Measurements from ENCODE around the gene LEUTX.

DNA sequence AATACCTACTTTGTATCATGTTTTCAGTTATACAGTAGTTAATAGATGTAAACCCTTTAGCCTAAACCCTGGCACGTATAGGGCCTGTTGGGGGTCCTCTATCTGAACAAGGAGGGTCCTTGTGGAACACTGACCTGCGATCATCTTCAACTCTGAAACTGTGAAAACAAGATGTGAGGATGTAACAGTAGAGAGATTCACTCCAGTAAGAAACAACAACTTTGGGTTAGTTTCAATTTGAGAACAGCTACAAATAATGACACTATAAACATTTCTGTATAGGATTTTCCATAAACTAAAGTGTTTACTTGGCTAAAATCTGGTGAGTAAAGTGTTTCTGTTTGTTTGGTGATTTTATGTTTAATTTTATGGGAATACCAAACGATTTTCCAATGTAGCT, 43.0 kb upstream of the LEUTX start:
- TF ChIP-seq JUND (IDR thresholded peaks at IDR 0.05), result no peak
- TF ChIP-seq RAD21 (IDR thresholded peaks at IDR 0.05; ENCODE audit: low read length), result no peak
- TF ChIP-seq, protein P1, sequence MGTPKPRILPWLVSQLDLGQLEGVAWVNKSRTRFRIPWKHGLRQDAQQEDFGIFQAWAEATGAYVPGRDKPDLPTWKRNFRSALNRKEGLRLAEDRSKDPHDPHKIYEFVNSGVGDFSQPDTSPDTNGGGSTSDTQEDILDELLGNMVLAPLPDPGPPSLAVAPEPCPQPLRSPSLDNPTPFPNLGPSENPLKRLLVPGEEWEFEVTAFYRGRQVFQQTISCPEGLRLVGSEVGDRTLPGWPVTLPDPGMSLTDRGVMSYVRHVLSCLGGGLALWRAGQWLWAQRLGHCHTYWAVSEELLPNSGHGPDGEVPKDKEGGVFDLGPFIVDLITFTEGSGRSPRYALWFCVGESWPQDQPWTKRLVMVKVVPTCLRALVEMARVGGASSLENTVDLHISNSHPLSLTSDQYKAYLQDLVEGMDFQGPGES (IDR thresholded peaks at IDR 0.05; ENCODE audit: low read depth, low read length), result no peak
- TF ChIP-seq, protein P2, sequence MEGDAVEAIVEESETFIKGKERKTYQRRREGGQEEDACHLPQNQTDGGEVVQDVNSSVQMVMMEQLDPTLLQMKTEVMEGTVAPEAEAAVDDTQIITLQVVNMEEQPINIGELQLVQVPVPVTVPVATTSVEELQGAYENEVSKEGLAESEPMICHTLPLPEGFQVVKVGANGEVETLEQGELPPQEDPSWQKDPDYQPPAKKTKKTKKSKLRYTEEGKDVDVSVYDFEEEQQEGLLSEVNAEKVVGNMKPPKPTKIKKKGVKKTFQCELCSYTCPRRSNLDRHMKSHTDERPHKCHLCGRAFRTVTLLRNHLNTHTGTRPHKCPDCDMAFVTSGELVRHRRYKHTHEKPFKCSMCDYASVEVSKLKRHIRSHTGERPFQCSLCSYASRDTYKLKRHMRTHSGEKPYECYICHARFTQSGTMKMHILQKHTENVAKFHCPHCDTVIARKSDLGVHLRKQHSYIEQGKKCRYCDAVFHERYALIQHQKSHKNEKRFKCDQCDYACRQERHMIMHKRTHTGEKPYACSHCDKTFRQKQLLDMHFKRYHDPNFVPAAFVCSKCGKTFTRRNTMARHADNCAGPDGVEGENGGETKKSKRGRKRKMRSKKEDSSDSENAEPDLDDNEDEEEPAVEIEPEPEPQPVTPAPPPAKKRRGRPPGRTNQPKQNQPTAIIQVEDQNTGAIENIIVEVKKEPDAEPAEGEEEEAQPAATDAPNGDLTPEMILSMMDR (IDR thresholded peaks at IDR 0.05), result no peak
- TF ChIP-seq, protein P3, sequence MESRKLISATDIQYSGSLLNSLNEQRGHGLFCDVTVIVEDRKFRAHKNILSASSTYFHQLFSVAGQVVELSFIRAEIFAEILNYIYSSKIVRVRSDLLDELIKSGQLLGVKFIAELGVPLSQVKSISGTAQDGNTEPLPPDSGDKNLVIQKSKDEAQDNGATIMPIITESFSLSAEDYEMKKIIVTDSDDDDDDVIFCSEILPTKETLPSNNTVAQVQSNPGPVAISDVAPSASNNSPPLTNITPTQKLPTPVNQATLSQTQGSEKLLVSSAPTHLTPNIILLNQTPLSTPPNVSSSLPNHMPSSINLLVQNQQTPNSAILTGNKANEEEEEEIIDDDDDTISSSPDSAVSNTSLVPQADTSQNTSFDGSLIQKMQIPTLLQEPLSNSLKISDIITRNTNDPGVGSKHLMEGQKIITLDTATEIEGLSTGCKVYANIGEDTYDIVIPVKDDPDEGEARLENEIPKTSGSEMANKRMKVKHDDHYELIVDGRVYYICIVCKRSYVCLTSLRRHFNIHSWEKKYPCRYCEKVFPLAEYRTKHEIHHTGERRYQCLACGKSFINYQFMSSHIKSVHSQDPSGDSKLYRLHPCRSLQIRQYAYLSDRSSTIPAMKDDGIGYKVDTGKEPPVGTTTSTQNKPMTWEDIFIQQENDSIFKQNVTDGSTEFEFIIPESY (IDR thresholded peaks at IDR 0.05; ENCODE audit: borderline replicate concordance, low read depth), result no peak
- no peak for TF ChIP-seq GABPA (IDR thresholded peaks at IDR 0.05; ENCODE audit: low read depth)
- no peak for TF ChIP-seq EP300 (IDR thresholded peaks at IDR 0.05; ENCODE audit: borderline replicate concordance in 1 of 2, low read depth in 1 of 2, low read length in 1 of 2)
- no peak for TF ChIP-seq RFX5 (IDR thresholded peaks at IDR 0.05; ENCODE audit: low read length)
- no peak for TF ChIP-seq NFIC (IDR thresholded peaks at IDR 0.05; ENCODE audit: borderline replicate concordance)
- TF ChIP-seq, protein P4, sequence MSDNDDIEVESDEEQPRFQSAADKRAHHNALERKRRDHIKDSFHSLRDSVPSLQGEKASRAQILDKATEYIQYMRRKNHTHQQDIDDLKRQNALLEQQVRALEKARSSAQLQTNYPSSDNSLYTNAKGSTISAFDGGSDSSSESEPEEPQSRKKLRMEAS (IDR thresholded peaks at IDR 0.05; ENCODE audit: low read depth), result no peak
- no peak for TF ChIP-seq EZH2phosphoT487 (IDR thresholded peaks at IDR 0.05; ENCODE audit: borderline replicate concordance, low read depth)
- TF ChIP-seq, protein P5, sequence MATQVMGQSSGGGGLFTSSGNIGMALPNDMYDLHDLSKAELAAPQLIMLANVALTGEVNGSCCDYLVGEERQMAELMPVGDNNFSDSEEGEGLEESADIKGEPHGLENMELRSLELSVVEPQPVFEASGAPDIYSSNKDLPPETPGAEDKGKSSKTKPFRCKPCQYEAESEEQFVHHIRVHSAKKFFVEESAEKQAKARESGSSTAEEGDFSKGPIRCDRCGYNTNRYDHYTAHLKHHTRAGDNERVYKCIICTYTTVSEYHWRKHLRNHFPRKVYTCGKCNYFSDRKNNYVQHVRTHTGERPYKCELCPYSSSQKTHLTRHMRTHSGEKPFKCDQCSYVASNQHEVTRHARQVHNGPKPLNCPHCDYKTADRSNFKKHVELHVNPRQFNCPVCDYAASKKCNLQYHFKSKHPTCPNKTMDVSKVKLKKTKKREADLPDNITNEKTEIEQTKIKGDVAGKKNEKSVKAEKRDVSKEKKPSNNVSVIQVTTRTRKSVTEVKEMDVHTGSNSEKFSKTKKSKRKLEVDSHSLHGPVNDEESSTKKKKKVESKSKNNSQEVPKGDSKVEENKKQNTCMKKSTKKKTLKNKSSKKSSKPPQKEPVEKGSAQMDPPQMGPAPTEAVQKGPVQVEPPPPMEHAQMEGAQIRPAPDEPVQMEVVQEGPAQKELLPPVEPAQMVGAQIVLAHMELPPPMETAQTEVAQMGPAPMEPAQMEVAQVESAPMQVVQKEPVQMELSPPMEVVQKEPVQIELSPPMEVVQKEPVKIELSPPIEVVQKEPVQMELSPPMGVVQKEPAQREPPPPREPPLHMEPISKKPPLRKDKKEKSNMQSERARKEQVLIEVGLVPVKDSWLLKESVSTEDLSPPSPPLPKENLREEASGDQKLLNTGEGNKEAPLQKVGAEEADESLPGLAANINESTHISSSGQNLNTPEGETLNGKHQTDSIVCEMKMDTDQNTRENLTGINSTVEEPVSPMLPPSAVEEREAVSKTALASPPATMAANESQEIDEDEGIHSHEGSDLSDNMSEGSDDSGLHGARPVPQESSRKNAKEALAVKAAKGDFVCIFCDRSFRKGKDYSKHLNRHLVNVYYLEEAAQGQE (IDR thresholded peaks at IDR 0.05; ENCODE audit: low read depth, low read length), result no peak
- no peak for TF ChIP-seq ELF1 (IDR thresholded peaks at IDR 0.05)
